Omental fat pad (tissue), 4 donors: Measurements from ENCODE around the gene PDE11A. TPM values are rescaled to one million over a fixed set of nuclear protein-coding genes. Genes with fewer than 3 reads are reported as not detected.

ENCODE experiments used
- ATAC-seq: fragments of 150-250 bp; one replicate; pipeline ENCODE4 v1.9.1; 2016; ENCODE audit warnings: mild to moderate bottlenecking, moderate library complexity; ENCODE audit not compliant: low FRiP score
- DNase-seq: peaks from one replicate; pipeline ENCODE4 v3.0.0-alpha.2; 2019; ENCODE audit warnings: low spot score
- CTCF ChIP-seq, 3 donors: fragments of 450-650 bp; IDR thresholded peaks; one replicate each; pipeline ENCODE4 v1.5.1; 2016 to 2017; ENCODE audit warnings: antibody characterized with exemption in 3 of 3, mild to moderate bottlenecking in 3 of 3, moderate library complexity in 2 of 3
- total RNA-seq, 4 donors: library from RNA; depleted of rRNA; stranded (reverse); fragments of >200 nt; gene quantifications; one replicate each; pipeline ENCODE4 v1.1.0, GENCODE V29; 2016

The PDE11A gene
- total RNA-seq, 4 donors from 2014 or later = 0.16 to 0.65 TPM; not detected in 2

GRCh38 chr2:177716484-177716883, 356.1 kb downstream of the PDE11A start:
- ATAC-seq (no peak), DNase-seq (no peak)
- TF ChIP-seq CTCF (IDR thresholded peaks at IDR 0.05) = no peak

- no peak for ATAC-seq
- TF ChIP-seq CTCF (IDR thresholded peaks at IDR 0.05) = no peak
- no peak for DNase-seq
These were observed 356.8 kb downstream of the PDE11A start for GRCh38 chr2:177715771-177716170.

GRCh38 chr2:177714704-177715103, 357.9 kb downstream of the PDE11A start:
- ATAC-seq (no peak), DNase-seq (no peak)
- TF ChIP-seq CTCF (IDR thresholded peaks at IDR 0.05) = no peak

- DNase-seq = no peak
- TF ChIP-seq CTCF (IDR thresholded peaks at IDR 0.05) = no peak
- no peak for ATAC-seq
These were observed 360.1 kb downstream of the PDE11A start for GRCh38 chr2:177712462-177712861.

- no peak for DNase-seq
- ATAC-seq = no peak
- no peak for TF ChIP-seq CTCF (IDR thresholded peaks at IDR 0.05)
These were observed 360.9 kb downstream of the PDE11A start for GRCh38 chr2:177711483-177712265.

- TF ChIP-seq CTCF (IDR thresholded peaks at IDR 0.05) = no peak
- DNase-seq (no peak), ATAC-seq (no peak)
These were observed 361.7 kb downstream of the PDE11A start for GRCh38 chr2:177710889-177711288.

- no peak for TF ChIP-seq CTCF (IDR thresholded peaks at IDR 0.05)
- ATAC-seq (no peak), DNase-seq (no peak)
These were observed 362.6 kb downstream of the PDE11A start for GRCh38 chr2:177709986-177710401.
